GM18873 (cell line): ENCODE results near the gene ITPRID2.

ENCODE experiments used
- ATAC-seq: cut with Tn5 transposase; IDR thresholded peaks from one replicate; pipeline ENCODE4 v1.9.1; 2021; ENCODE audit warnings: mild to moderate bottlenecking, moderate library complexity, moderate number of reproducible peaks; ENCODE audit not compliant: unreplicated experiment, low FRiP score

The ITPRID2 gene

GRCh38 chr2:181879295-181879694, 12.2 kb upstream of the ITPRID2 start:
- no peak for ATAC-seq

GRCh38 chr2:181882246-181883020, 9.1 kb upstream of the ITPRID2 start:
- no peak for ATAC-seq

DNA sequence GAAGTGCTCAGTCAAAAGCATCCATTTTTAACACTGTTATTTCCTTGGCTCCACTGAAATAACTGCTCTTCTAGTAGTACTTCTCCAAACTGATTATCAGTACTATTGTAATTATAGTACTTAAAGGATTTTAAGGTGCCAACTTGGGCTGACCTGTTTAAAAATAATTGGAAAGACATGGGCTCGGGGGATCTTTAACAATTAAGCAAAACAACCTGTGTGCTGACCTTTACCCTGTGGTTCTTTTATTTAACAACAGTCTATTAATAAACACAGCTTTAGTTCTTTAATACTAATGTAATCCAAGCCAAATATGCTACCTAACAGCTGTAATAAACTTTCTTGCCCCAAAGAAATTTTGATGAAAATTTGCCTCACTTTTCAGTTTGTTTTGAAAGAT, 6.9 kb upstream of the ITPRID2 start:
- no peak for ATAC-seq

GRCh38 chr2:181885096-181885495, 6.4 kb upstream of the ITPRID2 start:
- no peak for ATAC-seq

DNA sequence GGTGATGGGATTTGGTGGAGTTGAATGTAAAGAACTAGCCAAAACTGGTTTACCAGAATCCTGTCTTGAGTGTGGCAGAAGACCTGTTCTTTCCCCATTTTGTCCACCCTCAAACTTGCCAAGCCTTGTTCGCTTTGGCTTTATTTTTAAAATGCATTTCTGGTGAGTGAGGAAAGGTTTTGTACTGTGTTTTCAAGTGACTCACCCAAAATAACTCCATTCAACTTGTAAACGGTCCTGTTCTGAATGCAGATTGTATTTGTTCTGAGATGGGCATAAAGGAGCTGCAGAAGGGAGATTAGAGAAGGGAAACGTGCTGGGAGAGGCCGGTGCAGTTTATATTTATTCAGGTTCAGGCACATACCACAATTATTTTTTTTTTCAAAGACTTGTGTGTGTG, 5.3 kb upstream of the ITPRID2 start:
- no peak for ATAC-seq

DNA sequence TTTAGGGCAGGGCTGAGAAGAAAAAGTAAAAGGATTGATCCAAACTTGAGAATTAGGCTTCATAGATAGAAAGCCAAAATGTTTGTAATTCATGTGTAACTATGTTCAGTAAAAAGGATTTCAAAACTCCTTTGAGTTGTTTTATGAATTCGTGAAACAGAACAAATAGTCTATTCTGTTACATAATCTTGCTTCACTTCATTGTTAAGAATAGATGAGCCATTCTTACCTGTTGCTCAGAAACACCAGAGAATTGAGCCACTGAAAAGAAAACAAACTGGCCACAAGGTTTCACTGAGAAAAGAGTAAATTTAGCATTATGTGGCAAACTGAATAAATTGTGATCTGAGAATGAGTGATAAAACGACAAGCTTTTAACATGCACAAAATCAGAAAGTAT, 4.5 kb upstream of the ITPRID2 start:
- ATAC-seq: no peak

DNA sequence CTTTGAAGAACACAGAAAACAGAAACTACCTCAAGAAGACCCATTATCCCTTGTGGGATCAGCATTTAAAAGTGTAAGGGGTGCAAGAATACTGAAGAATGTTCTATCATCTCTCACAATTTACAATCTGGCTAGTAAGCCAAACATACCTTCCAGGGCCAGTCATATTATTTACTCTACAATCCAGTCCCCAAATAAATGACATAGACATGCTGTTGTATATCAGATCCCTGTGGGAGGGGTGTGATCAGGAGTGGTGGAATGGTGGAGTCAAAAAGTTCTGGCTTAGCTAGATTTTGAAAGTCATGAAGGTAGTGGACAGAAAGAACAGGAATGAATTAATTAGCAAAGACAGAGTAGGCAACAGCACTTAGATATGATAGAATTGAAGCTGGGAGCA, 1.8 kb upstream of the ITPRID2 start:
- no peak for ATAC-seq

DNA sequence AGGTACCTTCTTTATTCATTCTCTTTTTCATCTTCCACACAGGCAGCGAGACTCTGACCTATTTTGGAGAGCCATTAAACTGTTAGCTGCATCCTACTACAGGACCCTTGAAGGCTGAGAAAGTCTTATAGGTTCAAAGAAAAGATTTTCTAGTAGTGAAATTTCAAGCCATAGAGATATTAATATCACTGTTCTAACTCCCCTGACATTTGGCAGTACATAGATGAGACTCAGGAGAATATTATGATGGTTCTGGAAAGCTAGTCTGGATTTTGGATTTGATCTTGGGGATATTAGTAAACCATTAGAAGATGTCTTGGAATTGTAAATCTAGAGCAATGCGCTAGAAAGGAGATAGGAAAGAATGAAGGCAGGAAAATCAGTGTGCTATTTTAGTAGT, 1.3 kb upstream of the ITPRID2 start:
- ATAC-seq: no peak

- ATAC-seq: peak; percentile 55
Observed at GRCh38 chr2:181891966-181892798, 652 bp downstream of the ITPRID2 start.

DNA sequence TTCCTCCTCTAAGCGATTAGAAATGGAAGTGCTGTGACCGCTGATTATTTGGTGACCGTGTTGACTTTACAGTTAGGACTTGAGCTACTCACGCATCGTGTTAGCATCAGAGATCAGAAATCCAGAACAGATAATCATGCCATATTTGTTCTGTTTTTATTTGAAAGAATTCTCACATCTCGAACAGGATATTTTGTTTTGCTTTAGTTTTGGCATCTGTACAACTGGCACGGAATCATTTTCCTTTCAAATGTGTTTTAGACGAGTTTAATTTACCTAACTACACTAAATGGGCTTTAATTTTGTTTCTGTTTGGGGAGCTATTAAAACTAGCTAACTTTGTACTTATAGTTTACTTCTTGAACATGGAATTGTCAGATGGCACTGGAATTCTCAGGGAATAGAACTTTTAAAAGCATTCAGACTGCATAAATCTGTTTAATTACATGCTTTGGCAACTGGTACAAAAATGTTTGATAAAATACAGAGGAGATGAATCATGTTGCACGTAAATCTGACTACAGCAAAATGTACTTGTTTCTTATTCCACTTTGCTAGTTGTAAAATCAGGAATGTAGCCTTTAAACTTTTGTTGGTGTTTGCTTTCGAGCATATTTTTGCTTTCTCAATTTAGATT, 1.4 kb downstream of the ITPRID2 start:
- no peak for ATAC-seq

DNA sequence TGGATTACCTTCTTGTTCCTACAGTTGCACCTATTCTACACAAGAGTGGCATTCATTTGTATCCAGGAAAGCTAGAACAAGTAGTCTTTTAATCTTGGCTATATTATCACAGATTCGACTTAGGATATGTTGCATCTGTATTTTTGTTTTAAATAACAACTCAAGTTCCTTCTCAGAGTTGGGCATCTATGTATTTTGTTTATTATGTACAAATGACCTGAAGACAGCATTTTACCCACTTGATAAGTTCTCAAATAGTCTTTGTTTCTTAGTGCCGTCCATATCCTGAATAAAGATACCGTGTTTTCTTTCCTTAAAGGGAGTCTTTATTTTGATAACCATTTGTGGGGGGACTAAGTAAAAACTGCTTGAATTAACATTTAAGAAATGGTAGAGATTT, 2.9 kb downstream of the ITPRID2 start:
- no peak for ATAC-seq

DNA sequence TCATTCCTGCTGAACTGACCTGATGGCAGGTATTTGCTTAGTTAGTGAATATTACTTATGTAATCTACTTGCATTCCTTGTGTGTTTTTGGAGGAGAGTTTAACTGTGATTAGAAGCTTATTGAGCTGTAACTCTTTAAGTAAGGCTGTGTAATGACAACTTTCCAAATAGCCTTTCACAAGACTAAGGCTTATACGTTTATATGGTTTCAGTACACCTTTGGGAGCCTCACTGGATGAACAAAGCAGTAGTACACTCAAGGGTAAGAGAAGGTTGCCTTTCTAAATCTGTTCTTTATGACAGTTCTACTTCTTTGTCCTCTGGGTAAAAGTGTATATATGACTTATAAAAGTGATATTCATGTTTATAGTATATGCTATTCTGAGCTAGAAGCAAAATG, 4.3 kb downstream of the ITPRID2 start:
- ATAC-seq: no peak

DNA sequence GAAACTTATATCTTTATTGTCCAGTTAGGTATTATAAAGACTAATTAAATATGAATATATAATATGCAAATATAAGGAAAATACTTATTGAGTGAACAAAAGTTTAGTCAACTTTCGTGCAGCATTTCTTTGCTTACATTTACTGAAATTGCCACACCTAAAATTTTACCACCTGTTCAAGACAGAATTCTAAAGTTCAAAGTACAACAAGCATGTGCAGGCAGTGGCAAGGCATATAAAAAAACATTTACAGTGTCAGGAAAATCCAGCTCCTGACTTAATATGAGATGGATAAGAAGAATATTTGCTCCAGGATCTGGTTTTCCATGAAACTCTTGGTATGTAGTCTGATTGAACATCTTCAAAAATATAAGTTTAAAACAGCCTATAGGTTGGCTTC, 4.8 kb downstream of the ITPRID2 start:
- no peak for ATAC-seq

DNA sequence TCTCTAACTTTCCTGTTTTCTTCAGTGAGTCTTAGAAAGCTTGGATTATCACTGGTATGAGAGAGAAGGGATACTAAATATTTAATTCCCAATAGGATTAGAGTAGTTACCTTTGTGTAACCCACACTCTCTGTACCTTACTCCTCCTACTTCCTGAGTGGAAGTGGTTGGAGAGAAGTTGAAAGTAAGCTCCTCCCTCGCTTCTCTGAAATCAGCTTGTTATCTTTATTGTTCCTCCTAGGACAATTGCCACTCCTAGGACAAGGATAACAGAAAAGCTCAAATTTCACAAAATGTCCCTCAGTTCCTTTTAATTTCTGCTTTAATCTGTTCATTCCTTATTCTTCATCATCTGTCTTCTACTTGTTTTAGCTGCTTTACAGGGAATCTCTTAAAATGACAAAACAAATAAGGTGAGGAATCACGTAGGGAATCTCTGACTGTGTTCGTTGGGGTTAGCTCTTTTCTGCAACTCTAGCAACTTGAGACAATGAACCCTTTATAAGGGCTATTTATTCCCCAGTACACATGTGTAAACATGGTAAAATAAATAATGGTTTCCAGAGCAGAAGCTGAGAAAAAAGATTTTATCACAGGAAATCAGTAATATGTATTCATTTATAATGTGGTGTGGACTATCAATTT, 8.6 kb downstream of the ITPRID2 start:
- no peak for ATAC-seq

DNA sequence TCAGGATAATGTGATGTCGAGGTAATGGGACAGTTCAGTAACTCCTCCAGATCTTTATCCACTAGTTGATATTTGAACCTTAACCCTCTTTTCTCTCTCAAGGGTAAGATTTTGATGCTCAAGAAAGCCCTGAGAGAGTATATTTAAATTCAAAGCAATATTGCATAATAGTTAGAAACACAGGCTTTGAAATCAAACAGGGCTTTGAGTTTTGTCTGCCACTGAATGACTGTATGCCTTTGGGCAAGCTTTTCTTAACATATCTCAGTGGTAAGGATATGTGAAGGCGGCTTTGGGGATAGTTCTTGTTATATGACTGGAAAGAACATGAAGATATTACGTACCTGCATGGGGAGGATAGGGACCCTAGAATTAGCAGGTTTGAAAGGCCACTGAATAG, 11.1 kb downstream of the ITPRID2 start:
- no peak for ATAC-seq

- ATAC-seq: no peak
Observed at GRCh38 chr2:181904022-181904632, 12.6 kb downstream of the ITPRID2 start.

DNA sequence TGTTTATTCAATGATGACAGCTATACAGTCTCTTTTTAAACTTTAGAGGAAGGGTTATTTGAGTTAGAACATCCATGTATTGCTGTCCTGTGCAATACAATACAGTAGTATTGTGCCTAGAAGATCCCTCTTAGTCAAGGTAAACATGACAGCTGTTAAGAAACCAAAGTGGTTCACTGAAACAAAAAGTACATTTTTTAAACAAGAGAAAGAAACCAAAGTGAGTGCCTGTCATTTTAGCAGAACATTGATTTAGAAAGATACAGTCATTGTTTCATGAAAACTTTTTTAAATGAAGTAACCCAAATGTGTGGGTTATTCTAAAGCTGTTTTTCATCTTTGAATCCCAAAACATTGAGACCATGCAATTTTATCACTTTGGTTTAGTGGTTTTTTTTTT, 15.5 kb downstream of the ITPRID2 start:
- no peak for ATAC-seq

DNA sequence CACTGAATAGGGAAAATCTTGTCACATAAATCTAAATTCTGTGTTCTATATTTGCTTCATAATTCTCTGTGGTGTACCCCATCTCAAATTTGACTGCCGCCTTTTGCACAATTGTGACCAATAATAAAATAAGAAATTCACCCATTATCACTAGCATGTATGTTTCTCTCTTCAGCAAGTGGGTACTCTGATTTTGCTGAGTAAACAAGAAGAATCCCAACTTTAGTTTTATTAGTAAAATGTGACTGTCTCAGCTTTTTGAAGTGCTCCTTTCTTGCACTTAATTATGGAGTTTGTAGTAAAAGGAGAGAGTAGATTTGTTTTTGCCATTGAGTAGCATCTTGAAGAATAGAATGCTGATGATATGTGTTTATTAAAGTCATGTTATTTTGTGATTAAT, 16.1 kb downstream of the ITPRID2 start:
- ATAC-seq: no peak

DNA sequence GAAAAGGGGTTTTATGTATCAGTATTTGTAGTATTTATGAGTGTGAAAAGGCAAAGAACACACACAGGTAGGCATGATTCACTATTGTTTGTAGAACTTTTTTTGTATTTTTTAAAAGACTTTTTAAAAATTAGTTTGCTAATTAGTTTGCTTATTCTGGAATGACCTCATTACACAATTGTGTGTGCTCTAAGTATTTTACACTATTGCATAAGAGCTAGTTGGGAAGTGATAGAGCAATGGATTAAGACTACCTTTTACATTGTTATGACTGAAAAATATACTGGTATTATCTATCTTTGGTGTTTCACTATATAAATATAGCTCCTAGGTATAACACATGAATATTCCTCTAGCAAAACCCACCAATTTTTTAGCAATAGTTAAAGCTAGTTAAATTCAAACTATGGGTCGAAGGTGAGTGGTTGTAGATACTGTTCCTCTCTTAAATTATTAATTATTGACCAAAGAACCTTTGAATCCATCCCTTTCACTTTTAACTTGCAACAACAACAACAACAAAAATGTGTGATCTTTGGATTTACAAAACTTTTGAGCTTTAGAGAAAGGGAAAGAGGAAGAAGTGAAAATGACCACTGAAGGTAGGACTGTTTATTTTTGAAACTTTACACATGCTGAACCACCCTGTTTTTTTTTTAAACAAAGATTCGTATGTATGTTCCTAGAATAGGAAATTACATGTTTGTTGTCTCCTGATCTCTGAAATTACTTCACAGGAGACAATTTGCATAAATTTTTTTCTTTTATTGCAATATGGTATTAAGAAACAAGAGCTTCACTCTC, 18.7 kb downstream of the ITPRID2 start:
- ATAC-seq: no peak

DNA sequence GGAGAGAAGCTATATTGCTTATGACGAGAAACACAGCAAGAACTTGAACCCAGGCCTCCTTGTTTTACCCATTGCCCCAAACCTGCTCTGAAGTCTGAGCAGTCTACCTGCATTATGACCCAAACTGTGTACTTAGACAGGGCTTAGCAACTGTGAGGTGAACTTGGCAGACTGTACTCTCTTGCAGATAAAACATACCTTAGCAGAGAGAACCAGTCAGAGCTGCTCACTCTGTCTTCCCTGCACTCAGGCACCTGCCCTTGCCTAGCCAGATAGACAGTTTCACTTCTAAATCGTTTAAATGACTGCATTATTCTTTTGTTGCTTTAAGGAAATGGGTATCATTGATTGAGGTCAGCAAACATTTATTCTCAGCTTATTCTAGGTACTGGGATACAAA, 20.3 kb downstream of the ITPRID2 start:
- no peak for ATAC-seq
